Stimulated activated CD8-positive, alpha-beta memory T cell treated with anti-CD3 and anti-CD28 coated beads, Interleukin-12 subunit alpha, Interleukin-12 subunit beta, amount 100 ng/mL, for 24 hours (primary cell): Measurements from ENCODE around the gene CREG1.
A peak's percentile ranks its signal among the peaks of the same experiment; 100 is the strongest.

Source experiments
- DNase-seq: peaks from one replicate; pipeline ENCODE4 v3.0.0-alpha.2; 2020; ENCODE audit errors: extremely low read depth

Gene CREG1

GRCh38 chr1:167532964-167533824 lies 20.4 kb downstream of the CREG1 start:
- no peak for DNase-seq

- no peak for DNase-seq
Measured at GRCh38 chr1:167532375-167532774, 21.2 kb downstream of the CREG1 start.

DNA sequence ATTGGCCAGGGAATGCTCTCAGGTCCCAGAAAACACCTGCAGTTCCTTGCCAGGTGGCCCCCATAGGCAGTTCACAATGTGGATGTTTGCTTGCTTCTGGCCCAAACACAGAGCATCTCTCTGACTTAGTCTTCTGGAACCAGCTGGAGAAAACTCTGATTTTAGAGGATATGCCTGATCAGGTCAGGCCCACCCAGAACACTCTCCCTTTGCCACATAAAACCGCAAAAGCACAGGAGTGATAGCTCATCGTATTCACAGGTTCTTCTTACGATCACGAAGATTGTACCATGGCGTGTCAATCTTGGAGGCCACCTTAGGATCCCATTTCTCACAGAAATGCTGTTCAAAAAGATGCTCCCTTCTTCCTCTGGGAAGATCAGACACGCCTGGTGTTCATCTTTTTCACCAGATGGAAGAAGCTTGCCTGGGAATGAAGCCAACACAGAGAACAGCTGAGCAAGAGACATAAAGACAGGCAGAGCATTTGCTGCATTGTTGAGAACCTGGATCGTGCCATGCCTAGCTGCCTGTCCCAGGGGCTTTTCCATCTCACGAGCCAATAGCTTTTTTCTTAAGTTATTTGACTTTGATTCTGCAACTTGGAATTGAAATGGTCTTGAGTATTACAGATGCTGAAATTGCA lies 23.6 kb downstream of the CREG1 start:
- DNase-seq, result no peak

- no peak for DNase-seq
Measured at GRCh38 chr1:167528057-167528728, 25.4 kb downstream of the CREG1 start.

- DNase-seq, result no peak
Measured at GRCh38 chr1:167526667-167527383, 26.7 kb downstream of the CREG1 start.

- no peak for DNase-seq
Measured at GRCh38 chr1:167524651-167525050, 28.9 kb downstream of the CREG1 start.

GRCh38 chr1:167522246-167522645 lies 31.3 kb downstream of the CREG1 start:
- DNase-seq, result no peak

- DNase-seq, result no peak
Measured at GRCh38 chr1:167520711-167521206, 32.8 kb downstream of the CREG1 start.

- peak; percentile 31 for DNase-seq
Measured at GRCh38 chr1:167518331-167518700, 35.2 kb downstream of the CREG1 start, which contains the start of gene CD247. CD247 (minus strand) TSS chr1:167518529; CDS start chr1:167518465, 64 bp downstream.

DNA sequence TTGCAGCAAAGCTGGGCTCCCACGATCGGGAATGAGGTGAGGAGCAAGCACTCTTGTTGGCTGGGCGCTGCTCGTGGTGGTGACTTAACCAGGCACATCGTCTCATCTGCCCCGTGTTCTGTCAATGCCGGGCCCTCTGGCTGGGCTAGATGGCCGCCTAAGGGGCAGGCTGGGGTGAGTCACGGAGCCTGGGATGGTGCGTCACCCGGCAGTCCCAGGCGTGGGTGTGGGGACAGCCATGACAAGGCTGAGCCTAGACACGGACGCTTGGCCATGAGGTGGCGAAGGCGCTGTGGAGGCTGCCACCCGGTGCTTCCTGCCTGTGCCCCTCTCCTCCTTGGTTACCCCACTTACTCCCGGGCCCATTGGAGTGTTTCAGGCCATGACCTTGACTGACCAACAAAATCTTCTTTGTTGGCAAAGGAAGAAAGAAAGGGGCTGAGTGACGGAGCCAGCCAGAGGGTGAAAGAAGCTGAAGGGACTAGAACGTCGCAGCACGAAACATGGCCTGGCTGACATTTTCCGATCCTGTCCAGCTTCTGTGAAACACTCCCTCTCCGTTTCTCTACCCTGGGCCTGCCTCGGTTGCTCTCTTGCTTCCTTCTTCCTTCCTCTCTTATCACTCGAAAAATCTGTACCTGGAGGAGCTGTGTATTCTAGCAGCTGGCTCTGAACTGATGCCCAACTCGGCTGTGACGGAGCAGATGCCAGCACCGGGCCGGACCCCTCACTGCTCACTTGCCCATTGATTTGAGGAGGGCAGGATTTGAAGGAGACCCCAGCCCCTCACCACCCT lies 35.8 kb downstream of the CREG1 start:
- peak; percentile 86 for DNase-seq

- no peak for DNase-seq
Measured at GRCh38 chr1:167516404-167517388, 36.9 kb downstream of the CREG1 start.

DNA sequence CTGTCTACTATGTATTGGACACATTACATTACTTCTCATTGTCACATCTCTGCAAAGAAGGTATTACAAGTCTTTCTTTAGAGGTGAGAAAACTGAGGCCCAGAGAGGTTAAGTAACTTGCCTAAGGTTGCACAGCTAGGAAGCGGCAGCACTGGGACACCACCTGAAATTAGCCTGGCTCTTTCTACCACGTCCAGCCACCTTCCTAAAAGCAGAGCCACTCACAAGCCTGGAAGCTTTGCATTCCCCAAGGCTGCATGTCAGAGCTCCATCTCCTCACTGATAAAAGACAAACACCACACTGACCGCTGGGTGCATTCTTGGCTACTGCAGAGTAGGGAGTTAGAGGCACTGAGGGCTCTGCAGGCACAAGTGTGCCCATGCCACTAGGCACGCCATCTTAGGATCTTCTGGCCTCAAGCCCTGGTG lies 37.7 kb downstream of the CREG1 start:
- no peak for DNase-seq

- no peak for DNase-seq
Measured at GRCh38 chr1:167515461-167515860, 38.1 kb downstream of the CREG1 start.

- DNase-seq, result no peak
Measured at GRCh38 chr1:167514288-167514687, 39.3 kb downstream of the CREG1 start.

DNA sequence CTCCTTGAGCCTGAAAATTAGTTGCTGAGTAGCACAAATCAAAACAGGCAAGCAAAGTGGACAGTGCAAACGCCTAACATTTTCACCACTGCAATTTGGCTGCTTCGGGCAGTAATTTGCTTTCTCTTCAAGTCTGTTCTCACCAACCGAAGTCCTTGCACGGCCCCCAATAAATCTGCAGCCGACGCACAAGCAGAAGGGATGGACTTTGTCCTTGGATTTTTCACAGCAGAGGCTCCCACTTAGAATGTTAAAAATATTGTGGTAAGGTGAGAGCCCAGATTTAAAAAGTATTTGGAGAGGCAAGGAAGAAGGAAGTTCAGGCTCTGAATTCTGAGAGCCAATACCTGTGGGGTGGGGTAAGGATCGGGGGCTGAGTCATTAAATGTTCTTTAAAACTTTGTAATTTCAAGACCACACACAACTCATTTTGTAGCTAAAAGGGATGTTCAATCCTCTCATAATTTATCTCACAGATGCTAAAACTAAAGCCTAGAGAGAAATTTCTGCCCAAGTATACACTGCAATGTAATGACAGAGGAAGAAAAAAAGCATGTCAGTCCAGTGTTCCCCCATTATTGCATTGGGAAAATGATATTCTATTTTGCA lies 41.4 kb downstream of the CREG1 start:
- DNase-seq, result no peak

- DNase-seq, result no peak
Measured at GRCh38 chr1:167511374-167511986, 42.1 kb downstream of the CREG1 start.

DNA sequence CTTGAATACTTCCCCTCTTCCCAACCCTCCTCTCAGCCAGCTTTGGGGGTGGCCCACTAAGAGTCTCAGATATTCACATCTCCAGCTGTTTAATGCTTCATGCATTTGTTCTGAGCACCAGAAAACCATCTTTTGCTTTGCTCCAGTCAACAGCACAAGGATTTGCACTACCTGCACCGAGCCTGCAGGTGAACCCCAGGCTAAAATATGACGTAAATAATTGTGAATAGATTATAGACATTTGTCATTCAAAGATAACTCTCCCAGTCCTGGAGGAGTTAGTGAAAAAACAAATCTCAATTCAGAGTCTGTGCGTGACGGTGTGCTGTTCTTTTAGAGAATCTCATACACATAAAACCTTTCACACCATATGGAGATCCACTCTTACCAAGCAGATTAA lies 42.7 kb downstream of the CREG1 start:
- no peak for DNase-seq

GRCh38 chr1:167510244-167510643 lies 43.3 kb downstream of the CREG1 start:
- DNase-seq, result no peak

- DNase-seq, result no peak
Measured at GRCh38 chr1:167509587-167509986, 44.0 kb downstream of the CREG1 start.
